Caco-2 (cell line): Measurements from ENCODE around the gene HOXD10. TPM values are rescaled to one million over a fixed set of nuclear protein-coding genes. Genes with fewer than 3 reads are reported as not detected.

Experiments
- BruUV-seq: library from RNA; stranded (reverse); fragments of 400-500 nt; replicated peaks from 2 replicates; lab custom pipeline; 2021; lab: Mats Ljungman, UMichigan
- CTCF ChIA-PET: fragments of 300-600 bp; sonication (Branson Sonifier 250); formaldehyde crosslinking; loops from one replicate; lab custom pipeline; 2022; ENCODE audit warnings: antibody characterized with exemption; lab: Charles Lee
- POLR2A ChIA-PET: fragments of 300-600 bp; sonication (Branson Sonifier 250); formaldehyde crosslinking; loops from one replicate; lab custom pipeline; 2022; ENCODE audit warnings: antibody characterized with exemption; lab: Charles Lee
- DNase-seq, 2 experiments: peaks; one replicate each; pipeline versions ENCODE4 v3.0.0 to v3.0.0-alpha.2; 2020 to 2022
- H3K27me3 ChIP-seq: replicated peaks from 2 replicates; pipeline ENCODE4 v1.6.0; 2011; ENCODE audit warnings: low read length; ENCODE audit not compliant: control insufficient read depth, insufficient read depth
- H3K36me3 ChIP-seq: 2 replicates; pipeline ENCODE4 v1.5.1; 2011; ENCODE audit warnings: low read length; ENCODE audit not compliant: control insufficient read depth, insufficient read depth
- H3K4me1 ChIP-seq: fragments of 250-450 bp; sonication (Bioruptor Pico); 2 replicates; pipeline ENCODE4 v1.5.1; 2020; ENCODE audit warnings: mild to moderate bottlenecking
- H3K4me3 ChIP-seq: 2 replicates; pipeline ENCODE4 v1.5.1; 2011; ENCODE audit warnings: low read depth, mild to moderate bottlenecking, control low read depth, low read length
- H3K9me3 ChIP-seq: fragments of 250-450 bp; sonication (Bioruptor Pico); 2 replicates; pipeline ENCODE4 v1.5.1; 2020; ENCODE audit warnings: mild to moderate bottlenecking, moderate library complexity
- H3K27ac Mint-ChIP-seq: one replicate; pipeline ENCODE4 v1.8.0; 2022; ENCODE audit warnings: mixed read lengths; ENCODE audit not compliant: unreplicated experiment
- H3K27me3 Mint-ChIP-seq: one replicate; pipeline ENCODE4 v1.8.0; 2022; ENCODE audit warnings: mixed read lengths; ENCODE audit not compliant: insufficient read depth, unreplicated experiment
- H3K36me3 Mint-ChIP-seq: one replicate; pipeline ENCODE4 v1.8.0; 2022; ENCODE audit warnings: mild to moderate bottlenecking, mixed read lengths; ENCODE audit not compliant: insufficient read depth, unreplicated experiment
- H3K4me1 Mint-ChIP-seq: one replicate; pipeline ENCODE4 v1.8.0; 2022; ENCODE audit warnings: low read depth, mixed read lengths; ENCODE audit not compliant: unreplicated experiment
- H3K4me3 Mint-ChIP-seq: one replicate; pipeline ENCODE4 v1.8.0; 2022; ENCODE audit warnings: mild to moderate bottlenecking, moderate library complexity, mixed read lengths; ENCODE audit not compliant: unreplicated experiment
- H3K9me3 Mint-ChIP-seq: one replicate; pipeline ENCODE4 v1.8.0; 2022; ENCODE audit warnings: mixed read lengths; ENCODE audit not compliant: unreplicated experiment
- CTCF ChIP-seq, 2 experiments: fragments of 200-600 bp in 1 of 2; IDR thresholded peaks; 1 replicate in 1 of 2; 2 replicates in 1 of 2; pipeline versions ENCODE4 v1.5.1 to v1.8.0; 2011 to 2022; ENCODE audit warnings: antibody characterized with exemption in 1 of 2, control low read depth in 1 of 2, inconsistent platforms in 1 of 2, low read depth in 1 of 2, low read length in 1 of 2, mild to moderate bottlenecking in 1 of 2, moderate library complexity in 1 of 2; ENCODE audit not compliant: insufficient read depth in 1 of 2, severe bottlenecking in 1 of 2, unreplicated experiment in 1 of 2
- intact Hi-C: fragments of 100-400 bp; cut with micrococcal nuclease; formaldehyde crosslinking; loops from one replicate; pipeline ENCODE4 v1.10.0; 2022; ENCODE audit not compliant: unreplicated experiment
- total RNA-seq: library from RNA; stranded (reverse); gene quantifications from 2 replicates; pipeline ENCODE4 v1.2.3, GENCODE V29; 2022

The HOXD10 gene
- total RNA-seq, 1 experiment from 2014 or later: not detected

- no TSS peak for BruUV-seq
- no peak overlapping the region for H3K27ac Mint-ChIP-seq
These were observed 14.2 kb upstream of the HOXD10 start for GRCh38 chr2:176102309-176102866.

GRCh38 chr2:176103194-176103593 is 13.4 kb upstream of the HOXD10 start:
- Mint-ChIP-seq H3K9me3 (no peaks in the 10 kb centered on the region), H3K27me3 (peaks cover 47% of the 10 kb centered on the region), H3K27ac (no peak overlapping the region), H3K4me3 (no peak overlapping the region), H3K4me1 (peaks cover 15% of the 10 kb centered on the region), H3K36me3 (no peaks in the 10 kb centered on the region)
- no peaks in the 10 kb centered on the region for H3K9me3 ChIP-seq
- H3K27me3 ChIP-seq: peaks cover 10% of the 10 kb centered on the region
- POLR2A ChIA-PET: no interaction called here
- H3K4me1 ChIP-seq: peaks cover 18% of the 10 kb centered on the region
- BruUV-seq: no TSS peak
- no peak for DNase-seq
- intact Hi-C loops: no loop called here
- CTCF ChIA-PET: no interaction called here
- H3K4me3 ChIP-seq: no peak overlapping the region
- TF ChIP-seq CTCF (IDR thresholded peaks at IDR 0.05; ENCODE audit: insufficient read depth in 1 of 2, low read depth in 1 of 2, low read length in 1 of 2, severe bottlenecking in 1 of 2, unreplicated experiment in 1 of 2): no peak
- H3K36me3 ChIP-seq: no peaks in the 10 kb centered on the region

More at GRCh38 chr2:176102309-176102866, 14.2 kb upstream of the HOXD10 start:
- Histone ChIP-seq H3K36me3 (no peaks in the 10 kb centered on the region), H3K4me1 (peaks cover 24% of the 10 kb centered on the region), H3K9me3 (no peaks in the 10 kb centered on the region), H3K4me3 (no peak overlapping the region), H3K27me3 (peaks cover 10% of the 10 kb centered on the region)
- ChIA-PET CTCF (no interaction called here), POLR2A (no interaction called here)
- Mint-ChIP-seq H3K27me3 (peaks cover 51% of the 10 kb centered on the region), H3K9me3 (no peaks in the 10 kb centered on the region), H3K36me3 (no peaks in the 10 kb centered on the region), H3K4me1 (peaks cover 15% of the 10 kb centered on the region), H3K4me3 (no peak overlapping the region)
- intact Hi-C loops: no loop called here
- no peak for TF ChIP-seq CTCF (IDR thresholded peaks at IDR 0.05; ENCODE audit: insufficient read depth in 1 of 2, low read depth in 1 of 2, low read length in 1 of 2, severe bottlenecking in 1 of 2, unreplicated experiment in 1 of 2)
- DNase-seq: no peak

DNA sequence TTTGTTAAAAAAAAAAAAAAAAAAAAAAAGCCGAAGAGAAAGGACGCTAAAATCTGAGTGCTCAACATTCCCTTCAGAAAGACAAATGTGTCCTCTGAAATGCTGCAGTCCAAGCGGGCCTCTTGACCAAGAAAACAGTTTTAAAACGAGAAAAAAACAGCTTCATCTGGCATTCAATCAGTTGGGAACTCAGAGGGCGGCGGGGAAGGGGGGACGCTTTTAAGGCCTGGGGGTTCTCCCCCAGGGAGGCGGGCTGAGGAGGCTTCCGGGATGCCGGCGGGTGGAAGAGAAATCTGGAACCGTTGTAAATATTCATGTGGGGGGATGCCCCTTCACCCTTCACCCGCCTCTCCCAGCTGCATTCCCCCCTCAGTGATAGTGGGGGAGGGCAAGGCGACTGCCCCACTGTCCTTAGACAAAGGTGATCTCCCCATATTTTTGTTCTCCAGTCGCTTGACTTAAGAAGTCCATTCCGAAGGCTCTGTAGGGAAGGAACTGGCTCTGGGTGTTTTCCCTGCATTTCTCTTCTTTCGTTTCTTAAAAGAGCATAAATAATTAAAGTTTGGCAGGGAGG is 12.7 kb upstream of the HOXD10 start:
- H3K4me3 ChIP-seq: no peak overlapping the region
- no peak for TF ChIP-seq CTCF (IDR thresholded peaks at IDR 0.05; ENCODE audit: insufficient read depth in 1 of 2, low read depth in 1 of 2, low read length in 1 of 2, severe bottlenecking in 1 of 2, unreplicated experiment in 1 of 2)
- peaks cover 15% of the 10 kb centered on the region for H3K4me1 ChIP-seq
- no peaks in the 10 kb centered on the region for H3K36me3 Mint-ChIP-seq
- peaks cover 49% of the 10 kb centered on the region for H3K27me3 Mint-ChIP-seq
- no peaks in the 10 kb centered on the region for H3K9me3 ChIP-seq
- no peak overlapping the region for H3K4me3 Mint-ChIP-seq
- BruUV-seq: no TSS peak
- H3K4me1 Mint-ChIP-seq: peaks cover 15% of the 10 kb centered on the region
- CTCF ChIA-PET: no interaction called here
- H3K27ac Mint-ChIP-seq: no peak overlapping the region
- H3K27me3 ChIP-seq: peaks cover 10% of the 10 kb centered on the region
- DNase-seq: no peak
- intact Hi-C loops: no loop called here
- no peaks in the 10 kb centered on the region for H3K36me3 ChIP-seq
- POLR2A ChIA-PET: no interaction called here
- H3K9me3 Mint-ChIP-seq: no peaks in the 10 kb centered on the region
